BJ (cell line): ENCODE measurements around the gene CITED4. TPM values are rescaled to one million over a fixed set of nuclear protein-coding genes. Genes with fewer than 3 reads are reported as not detected.

Experiments
- CTCF ChIA-PET: fragments of 350-600 bp; formaldehyde crosslinking; extraction: SDS; loops from one replicate; lab custom pipeline; 2021; ENCODE audit warnings: antibody characterized with exemption, inconsistent platforms; lab: Yijun Ruan, JAX
- POLR2A ChIA-PET: fragments of 300-600 bp; sonication (Branson Sonifier 250); formaldehyde crosslinking; extraction: SDS; loops from one replicate; lab custom pipeline; 2021; ENCODE audit warnings: antibody characterized with exemption; lab: Charles Lee
- DNase-seq: peaks from one replicate; pipeline ENCODE4 v3.0.0-alpha.2; 2011; ENCODE audit warnings: low read depth
- H3K27me3 ChIP-seq: 2 replicates; pipeline ENCODE4 v1.6.0; 2011; ENCODE audit warnings: low read length; ENCODE audit not compliant: control insufficient read depth, insufficient read depth
- H3K36me3 ChIP-seq: 2 replicates; pipeline ENCODE4 v1.5.1; 2011; ENCODE audit warnings: low read length; ENCODE audit not compliant: control insufficient read depth, insufficient read depth
- H3K4me3 ChIP-seq: 2 replicates; pipeline ENCODE4 v1.5.1; 2011; ENCODE audit warnings: low read depth, mild to moderate bottlenecking, control low read depth, low read length
- CTCF ChIP-seq: IDR thresholded peaks from 2 replicates; pipeline ENCODE4 v1.5.1; 2011; ENCODE audit warnings: low read depth, mild to moderate bottlenecking, control low read depth, inconsistent platforms, low read length, moderate library complexity; ENCODE audit not compliant: insufficient read depth
- polyA plus RNA-seq: library from polyadenylated mRNA; depleted of rRNA; stranded (reverse); fragments of >200 nt; gene quantifications from 2 replicates; pipeline ENCODE4 v1.2.3, GENCODE V29; 2011

CITED4 gene
- polyA plus RNA-seq, 1 experiment = 0.80 TPM

- ChIA-PET POLR2A (no interaction called here), CTCF (interaction anchor here (19.7 kb wide), 1 partner anchor 95 kb away, joined by 476 read pairs; no protein-coding TSS in a partner anchor)
- Histone ChIP-seq H3K27me3 (no peaks in the 10 kb centered on the region; the same call in 1 of the 2 replicates), H3K36me3 (no peaks in the 10 kb centered on the region), H3K4me3 (no peak overlapping the region)
- no peak for TF ChIP-seq CTCF
- DNase-seq = no peak
Measured at GRCh38 chr1:40856656-40857302, 5.4 kb downstream of the CITED4 start.

- ChIA-PET CTCF (interaction anchor here (1.1 to 19.7 kb wide), 2 partner anchors 86 to 96 kb away, joined by 4 to 476 read pairs; no protein-coding TSS in a partner anchor), POLR2A (no interaction called here)
- H3K27me3 ChIP-seq = no peaks in the 10 kb centered on the region; the same call in 1 of the 2 replicates
- no peaks in the 10 kb centered on the region for H3K36me3 ChIP-seq
- no peak for DNase-seq
- no peak overlapping the region for H3K4me3 ChIP-seq
- TF ChIP-seq CTCF = no peak
Measured at GRCh38 chr1:40856116-40856515, 6.0 kb downstream of the CITED4 start.

GRCh38 chr1:40855513-40855912, 6.7 kb downstream of the CITED4 start:
- H3K27me3 ChIP-seq = no peaks in the 10 kb centered on the region; the same call in 1 of the 2 replicates
- POLR2A ChIA-PET = no interaction called here
- CTCF ChIA-PET = interaction anchor here (1.1 to 19.7 kb wide), 2 partner anchors 87 to 97 kb away, joined by 4 to 476 read pairs; no protein-coding TSS in a partner anchor
- H3K4me3 ChIP-seq = no peak overlapping the region
- TF ChIP-seq CTCF = peak; percentile 32; the same call in 1 of the 2 replicates
- DNase-seq = no peak
- H3K36me3 ChIP-seq = no peaks in the 10 kb centered on the region

- DNase-seq = no peak
- CTCF ChIA-PET = interaction anchor here (0.7 to 19.7 kb wide), 8 partner anchors 14 to 260 kb away, joined by 3 to 476 read pairs (median 4); no protein-coding TSS in a partner anchor
- TF ChIP-seq CTCF = no peak
Measured at GRCh38 chr1:40853885-40854170, 8.3 kb downstream of the CITED4 start.

GRCh38 chr1:40853113-40853884, 8.9 kb downstream of the CITED4 start:
- Histone ChIP-seq H3K36me3 (no peaks in the 10 kb centered on the region), H3K27me3 (no peaks in the 10 kb centered on the region), H3K4me3 (no peak overlapping the region)
- CTCF ChIA-PET = interaction anchor here (0.7 to 19.7 kb wide), 10 partner anchors 8 to 259 kb away, joined by 3 to 476 read pairs (median 4); partner anchors contain the start of gene NFYC
- DNase-seq = no peak
- POLR2A ChIA-PET = no interaction called here
- no peak for TF ChIP-seq CTCF

More at GRCh38 chr1:40853885-40854170, 8.3 kb downstream of the CITED4 start:
- Histone ChIP-seq H3K27me3 (no peaks in the 10 kb centered on the region; the same call in 1 of the 2 replicates), H3K4me3 (no peak overlapping the region), H3K36me3 (no peaks in the 10 kb centered on the region)
- POLR2A ChIA-PET = no interaction called here
